ENCODE measurements around the gene CFAP299.

GRCh38 chr4:80321776-80322175, 13.8 kb upstream of the CFAP299 start:
- no peak for TF ChIP-seq CTCF (IDR thresholded peaks at IDR 0.05; ENCODE audit: low read length)
- TF ChIP-seq EZH2 (optimal IDR thresholded peaks at IDR 0.05; ENCODE audit: low read depth, low read length), result no peak

Measured in MM.1S (cell line).